PC-3 (cell line): ENCODE data around the gene IL18BP.

Experiments
- CTCF ChIP-seq: fragments of 300-600 bp; sonication (generic); conservative IDR thresholded peaks from 2 replicates; pipeline ENCODE4 v1.5.1; 2017; ENCODE audit warnings: antibody characterized with exemption, low read depth, mild to moderate bottlenecking, low read length
- EZH2 ChIP-seq: fragments of 300-600 bp; sonication (generic); IDR thresholded peaks from one replicate; pipeline ENCODE4 v1.6.1; 2017; ENCODE audit warnings: antibody characterized with exemption, mild to moderate bottlenecking, low read length; ENCODE audit not compliant: unreplicated experiment
- EZH2phosphoT487 ChIP-seq: fragments of 300-600 bp; sonication (generic); IDR thresholded peaks from 2 replicates; pipeline ENCODE4 v1.6.1; 2018; ENCODE audit warnings: mild to moderate bottlenecking, antibody characterized with exemption, low read length, borderline replicate concordance

DNA sequence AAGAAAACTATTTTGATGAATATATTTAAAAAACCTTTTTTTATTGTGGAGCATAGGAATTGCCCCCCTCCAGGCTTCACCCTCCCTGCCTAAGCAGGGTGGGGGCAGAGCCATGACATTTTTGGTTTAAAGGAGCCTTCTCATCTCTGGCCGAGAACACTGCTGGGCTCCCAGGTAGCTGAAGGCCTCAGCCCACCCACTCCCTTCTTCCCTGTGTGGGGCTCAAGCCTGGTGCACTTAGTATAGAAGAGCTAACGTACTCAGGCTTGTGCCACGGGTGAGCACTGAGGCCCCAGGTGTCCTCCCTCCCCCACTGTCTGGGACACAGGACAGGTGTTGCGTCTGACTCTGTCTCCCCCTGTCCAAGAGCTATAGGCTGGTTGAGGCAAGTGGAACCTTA lies 2.2 kb upstream of the IL18BP start:
- no peak for TF ChIP-seq CTCF
- TF ChIP-seq EZH2 = no peak
- no peak for TF ChIP-seq EZH2phosphoT487
